ENCODE results near the gene MYOCOS.

Gene MYOCOS

GRCh38 chr1:171622152-171622462 lies at the start of gene MYOCOS:
MYOCOS (plus strand) TSS chr1:171622243; CDS start chr1:171623884, 1,641 bp downstream.
- no peak for TF ChIP-seq CTCF (IDR thresholded peaks at IDR 0.05)

- no peak for TF ChIP-seq CTCF (IDR thresholded peaks at IDR 0.05)
These were observed 45.9 kb upstream of the MYOCOS start for GRCh38 chr1:171576144-171576543.

- no peak for TF ChIP-seq CTCF (IDR thresholded peaks at IDR 0.05)
These were observed 40.8 kb upstream of the MYOCOS start for GRCh38 chr1:171581226-171581625.

GRCh38 chr1:171581766-171582165 lies 40.3 kb upstream of the MYOCOS start:
- no peak for TF ChIP-seq CTCF (IDR thresholded peaks at IDR 0.05)

- TF ChIP-seq CTCF (IDR thresholded peaks at IDR 0.05): no peak
These were observed 39.5 kb upstream of the MYOCOS start for GRCh38 chr1:171582589-171582988.

GRCh38 chr1:171583591-171584201 lies 38.3 kb upstream of the MYOCOS start:
- TF ChIP-seq CTCF (IDR thresholded peaks at IDR 0.05): no peak

GRCh38 chr1:171585715-171586114 lies 36.3 kb upstream of the MYOCOS start:
- TF ChIP-seq CTCF (IDR thresholded peaks at IDR 0.05): no peak

GRCh38 chr1:171588230-171588629 lies 33.8 kb upstream of the MYOCOS start:
- TF ChIP-seq CTCF (IDR thresholded peaks at IDR 0.05): no peak

Measured in LNCAP (cell line).